Measurements from ENCODE around the gene CDH23. TPM values are rescaled to one million over a fixed set of nuclear protein-coding genes. Genes with fewer than 3 reads are reported as not detected.

Gene CDH23
- total and polyA plus RNA-seq, 10 donors: 2.0 to 19.9 (median 11.0) TPM

- TF ChIP-seq POLR2A (IDR thresholded peaks at IDR 0.05) (no peak), POLR2AphosphoS5 (IDR thresholded peaks at IDR 0.05) (no peak)
- TF ChIP-seq, protein P1, sequence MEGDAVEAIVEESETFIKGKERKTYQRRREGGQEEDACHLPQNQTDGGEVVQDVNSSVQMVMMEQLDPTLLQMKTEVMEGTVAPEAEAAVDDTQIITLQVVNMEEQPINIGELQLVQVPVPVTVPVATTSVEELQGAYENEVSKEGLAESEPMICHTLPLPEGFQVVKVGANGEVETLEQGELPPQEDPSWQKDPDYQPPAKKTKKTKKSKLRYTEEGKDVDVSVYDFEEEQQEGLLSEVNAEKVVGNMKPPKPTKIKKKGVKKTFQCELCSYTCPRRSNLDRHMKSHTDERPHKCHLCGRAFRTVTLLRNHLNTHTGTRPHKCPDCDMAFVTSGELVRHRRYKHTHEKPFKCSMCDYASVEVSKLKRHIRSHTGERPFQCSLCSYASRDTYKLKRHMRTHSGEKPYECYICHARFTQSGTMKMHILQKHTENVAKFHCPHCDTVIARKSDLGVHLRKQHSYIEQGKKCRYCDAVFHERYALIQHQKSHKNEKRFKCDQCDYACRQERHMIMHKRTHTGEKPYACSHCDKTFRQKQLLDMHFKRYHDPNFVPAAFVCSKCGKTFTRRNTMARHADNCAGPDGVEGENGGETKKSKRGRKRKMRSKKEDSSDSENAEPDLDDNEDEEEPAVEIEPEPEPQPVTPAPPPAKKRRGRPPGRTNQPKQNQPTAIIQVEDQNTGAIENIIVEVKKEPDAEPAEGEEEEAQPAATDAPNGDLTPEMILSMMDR (IDR thresholded peaks at IDR 0.05 in 8 of 11, conservative IDR thresholded peaks at IDR 0.05 in 3 of 11): no peak
- Histone ChIP-seq H3K27me3 (replicated peaks in 1 of 7) (no peaks in the 10 kb centered on the region), H3K9me3 (no peaks in the 10 kb centered on the region), H3K27ac (no peak overlapping the region), H3K36me3 (peaks cover 0 to 40% (median 0%) of the 10 kb centered on the region in 6 donors), H3K4me1 (peaks cover 0 to 24% (median 0%) of the 10 kb centered on the region in 6 donors), H3K4me3 (no peak overlapping the region)
- intact Hi-C loops (cut with DNase I; ENCODE audit: low total_unique reads): no loop called here
- no peak for DNase-seq
- WGBS, 5 donors: 89 to 98% (median 96%) methylated on average over 7 of the region's 7 CpGs
These were observed 47.3 kb upstream of the CDH23 start for GRCh38 chr10:71349406-71349805.

GRCh38 chr10:71351087-71351486 is 45.6 kb upstream of the CDH23 start:
- Histone ChIP-seq H3K27ac (no peak overlapping the region), H3K4me1 (peaks cover 0 to 14% (median 0%) of the 10 kb centered on the region in 6 donors), H3K36me3 (peaks cover 0 to 57% (median under 1%) of the 10 kb centered on the region in 6 donors), H3K4me3 (no peak overlapping the region), H3K9me3 (no peaks in the 10 kb centered on the region), H3K27me3 (replicated peaks in 1 of 7) (no peaks in the 10 kb centered on the region)
- TF ChIP-seq, protein P1 (IDR thresholded peaks at IDR 0.05 in 8 of 11, conservative IDR thresholded peaks at IDR 0.05 in 3 of 11): no peak
- TF ChIP-seq POLR2AphosphoS5 (IDR thresholded peaks at IDR 0.05): no peak
- no peak for TF ChIP-seq POLR2A (IDR thresholded peaks at IDR 0.05)
- intact Hi-C loops (cut with DNase I; ENCODE audit: low total_unique reads): no loop called here
- no peak for DNase-seq
- 74 to 80% (median 80%) methylated on average over 5 to 6 of the region's 6 CpGs for whole genome bisulfite sequencing, 5 donors

DNA sequence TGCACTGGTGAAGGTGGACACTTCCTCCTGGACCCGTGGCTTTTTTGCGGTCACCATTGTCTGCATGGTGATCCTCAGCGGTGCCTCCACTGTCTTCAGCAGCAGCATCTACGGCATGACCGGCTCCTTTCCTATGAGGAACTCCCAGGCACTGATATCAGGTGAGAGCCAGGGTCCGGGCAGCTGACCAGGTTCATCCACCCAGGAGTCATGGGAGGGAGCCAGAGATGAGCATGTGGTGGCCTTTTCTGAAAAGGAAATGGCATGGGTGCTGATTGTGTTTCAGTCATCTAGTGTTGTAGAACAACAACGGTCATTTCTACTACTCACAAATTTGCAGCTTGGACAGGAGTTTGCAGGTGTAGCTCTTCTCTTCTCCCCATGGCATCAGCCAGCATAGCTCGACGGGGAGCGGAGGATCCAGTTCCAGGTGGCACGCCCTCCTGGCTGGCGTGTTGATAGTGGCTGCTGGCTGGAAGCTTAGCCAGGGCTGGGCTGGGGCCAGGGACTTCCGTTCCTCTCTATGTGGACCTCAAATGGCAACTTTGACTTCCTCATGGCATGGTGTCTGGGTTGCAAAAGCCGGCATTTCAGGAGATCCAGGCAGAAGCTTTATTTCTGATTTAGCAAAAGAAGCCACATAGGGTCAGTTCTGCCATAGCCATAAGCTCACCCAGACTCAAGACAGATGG is 44.9 kb upstream of the CDH23 start:
- no peaks in the 10 kb centered on the region for H3K27me3 ChIP-seq (replicated peaks in 1 of 7)
- no peak for DNase-seq
- intact Hi-C loops (cut with DNase I; ENCODE audit: low total_unique reads): no loop called here
- peaks cover 0 to 14% (median 0%) of the 10 kb centered on the region in 6 donors for H3K4me1 ChIP-seq
- peaks cover 0 to 64% (median 7%) of the 10 kb centered on the region in 6 donors for H3K36me3 ChIP-seq
- H3K9me3 ChIP-seq: no peaks in the 10 kb centered on the region
- peak overlapping the region in 1 of 8 donors; percentile 4 for H3K27ac ChIP-seq
- WGBS, 5 donors: 80 to 94% (median 87%) methylated on average over 12 to 14 of the region's 14 CpGs
- TF ChIP-seq POLR2A (IDR thresholded peaks at IDR 0.05): no peak
- TF ChIP-seq, protein P1 (IDR thresholded peaks at IDR 0.05 in 8 of 11, conservative IDR thresholded peaks at IDR 0.05 in 3 of 11): no peak
- TF ChIP-seq POLR2AphosphoS5 (IDR thresholded peaks at IDR 0.05): no peak
- H3K4me3 ChIP-seq: no peak overlapping the region

DNA sequence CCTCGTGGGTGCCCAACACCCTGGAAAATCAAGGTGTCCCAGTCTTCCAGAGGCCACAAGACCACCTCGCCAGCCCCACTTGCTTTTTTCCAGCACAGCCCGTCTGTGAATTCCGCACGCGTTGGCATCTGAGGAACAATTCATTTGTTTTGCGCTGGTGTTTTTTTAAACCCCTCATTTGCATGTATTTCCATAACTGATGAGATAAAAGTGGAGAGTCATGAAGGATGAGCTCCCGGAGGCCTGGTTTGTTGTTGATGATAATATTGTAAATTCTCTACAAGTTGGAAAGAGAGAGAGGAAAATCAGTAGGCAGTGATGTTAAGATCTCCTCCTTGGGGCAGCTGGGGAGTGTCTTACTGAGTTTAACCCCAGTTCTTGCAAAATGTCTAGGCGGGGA is 43.1 kb upstream of the CDH23 start:
- Histone ChIP-seq H3K9me3 (no peaks in the 10 kb centered on the region), H3K27me3 (replicated peaks in 1 of 7) (no peaks in the 10 kb centered on the region), H3K4me1 (peaks cover 0 to 20% (median 4%) of the 10 kb centered on the region in 6 donors), H3K4me3 (no peak overlapping the region), H3K36me3 (peaks cover 0 to 82% (median 13%) of the 10 kb centered on the region in 6 donors), H3K27ac (no peak overlapping the region)
- DNase-seq: no peak
- 70 to 81% (median 76%) methylated on average over 9 of the region's 9 CpGs for WGBS, 5 donors
- no peak for TF ChIP-seq POLR2A (IDR thresholded peaks at IDR 0.05)
- TF ChIP-seq POLR2AphosphoS5 (IDR thresholded peaks at IDR 0.05): no peak
- TF ChIP-seq, protein P1 (IDR thresholded peaks at IDR 0.05 in 8 of 11, conservative IDR thresholded peaks at IDR 0.05 in 3 of 11): no peak
- intact Hi-C loops (cut with DNase I; ENCODE audit: low total_unique reads): no loop called here
